Liver (tissue), 3 donors: ENCODE data around the gene LILRB2.

Experiments used
- ATF3 ChIP-seq: IDR thresholded peaks from 2 replicates; pipeline ENCODE4 v1.6.1; 2016; ENCODE audit warnings: antibody characterized with exemption
- CTCF ChIP-seq: fragments of 150-350 bp; IDR thresholded peaks from 2 replicates; pipeline ENCODE4 v1.5.1; 2017; ENCODE audit warnings: improper control_type of control experiment, low read depth, low read length; ENCODE audit not compliant: missing input control
- EGR1 ChIP-seq, 2 donors: IDR thresholded peaks; 2 replicates each; pipeline ENCODE4 v1.6.1; 2016 to 2018; ENCODE audit warnings: antibody characterized with exemption in 2 of 2, low read depth in 2 of 2
- GABPA ChIP-seq, 2 donors: IDR thresholded peaks in 1 of 2; conservative IDR thresholded peaks in 1 of 2; 2 replicates each; pipeline ENCODE4 v1.6.1; 2016; ENCODE audit warnings: antibody characterized with exemption in 2 of 2, mild to moderate bottlenecking in 1 of 2, moderate library complexity in 1 of 2
- HNF4G ChIP-seq: IDR thresholded peaks from 2 replicates; pipeline ENCODE4 v1.6.1; 2016; ENCODE audit warnings: antibody characterized with exemption
- MAX ChIP-seq: IDR thresholded peaks from 2 replicates; pipeline ENCODE4 v1.6.1; 2016; ENCODE audit warnings: antibody characterized with exemption
- RAD21 ChIP-seq, 2 donors: IDR thresholded peaks; 2 replicates each; pipeline ENCODE4 v1.6.1; 2016; ENCODE audit warnings: antibody characterized with exemption in 2 of 2, mild to moderate bottlenecking in 2 of 2
- REST ChIP-seq: IDR thresholded peaks from 2 replicates; pipeline ENCODE4 v1.6.1; 2016; ENCODE audit warnings: antibody characterized with exemption, mild to moderate bottlenecking
- TAF1 ChIP-seq: conservative IDR thresholded peaks from 2 replicates; pipeline ENCODE4 v1.6.1; 2016; ENCODE audit warnings: antibody characterized with exemption, mild to moderate bottlenecking
- ZBTB33 ChIP-seq: IDR thresholded peaks from 2 replicates; pipeline ENCODE4 v1.6.1; 2016; ENCODE audit warnings: antibody characterized with exemption
- donor health status: healthy.
- donor health status: healthy.

GRCh38 chr19:54299126-54299498 is 18.2 kb upstream of the LILRB2 start:
- no peak for TF ChIP-seq CTCF
- TF ChIP-seq RAD21 (IDR thresholded peaks at IDR 0.05): no peak
- TF ChIP-seq REST: no peak
- no peak for TF ChIP-seq ZBTB33
- TF ChIP-seq TAF1: no peak
- no peak for TF ChIP-seq GABPA (IDR thresholded peaks at IDR 0.05 in 1 of 2, conservative IDR thresholded peaks at IDR 0.05 in 1 of 2)
- TF ChIP-seq MAX: no peak
- no peak for TF ChIP-seq HNF4G
- no peak for TF ChIP-seq ATF3
- TF ChIP-seq EGR1 (IDR thresholded peaks at IDR 0.05; ENCODE audit: low read depth in 2 of 2): no peak
